ENCODE data around the gene ATP2A2. TPM values are rescaled to one million over a fixed set of nuclear protein-coding genes. Genes with fewer than 3 reads are reported as not detected.
"Not testable (repeated sequence)": the region's sequence is repeated elsewhere in the genome, so short reads cannot be mapped to it uniquely, and the experiment has no call there.

The ATP2A2 gene
- total and polyA plus RNA-seq, 12 donors = 316 to 4,750 (median 1,535) TPM

GRCh38 chr12:110252716-110253115 lies 28.3 kb upstream of the ATP2A2 start:
- Histone ChIP-seq H3K4me1 (peaks cover 26 to 67% (median 59%) of the 10 kb centered on the region in 9 donors), H3K27ac (peak overlapping the region; percentile 81 to 94 (median 87))

GRCh38 chr12:110253176-110253575 lies 27.9 kb upstream of the ATP2A2 start:
- peak overlapping the region in 5 of 10 donors; percentile 4 to 15 (median 12) for H3K4me3 ChIP-seq
- H3K27me3 ChIP-seq = no peaks in the 10 kb centered on the region
- no peaks in the 10 kb centered on the region for H3K9me3 ChIP-seq
- intact Hi-C loops (cut with DNase I) = loop anchor here in 2 of 10 donors (2.0 kb wide), 1 partner anchor 28 kb away; the partner anchor contains the start of gene ATP2A2 (in 2 of the 2)
- H3K36me3 ChIP-seq = no peaks in the 10 kb centered on the region
- no peak for TF ChIP-seq CTCF (IDR thresholded peaks at IDR 0.05)
- H3K27ac ChIP-seq = peak overlapping the region; percentile 81 to 94 (median 87)
- ATAC-seq (peak; percentile 67 to 87 (median 82)), DNase-seq (peak; percentile 73 to 80)
- H3K4me1 ChIP-seq = peaks cover 22 to 65% (median 55%) of the 10 kb centered on the region in 9 donors
- WGBS, 2 donors = 14 to 17% methylated on average over 9 of the region's 9 CpGs

More at GRCh38 chr12:110252716-110253115, 28.3 kb upstream of the ATP2A2 start:
- 23 to 44% methylated on average over 9 of the region's 9 CpGs for WGBS, 2 donors
- TF ChIP-seq CTCF (IDR thresholded peaks at IDR 0.05) = no peak
- Histone ChIP-seq H3K4me3 (peak overlapping the region in 4 of 10 donors; percentile 9 to 15 (median 12)), H3K36me3 (no peaks in the 10 kb centered on the region), H3K9me3 (no peaks in the 10 kb centered on the region), H3K27me3 (no peaks in the 10 kb centered on the region)
- ATAC-seq (peak; percentile 69 to 84 (median 80)), DNase-seq (peak; percentile 65 to 75)
- intact Hi-C loops (cut with DNase I) = loop anchor here in 2 of 10 donors (2.0 kb wide), 1 partner anchor 28 kb away; the partner anchor contains the start of gene ATP2A2 (in 2 of the 2)

- no peak overlapping the region for H3K4me3 ChIP-seq
- DNase-seq (no peak), ATAC-seq (no peak)
- H3K36me3 ChIP-seq = no peaks in the 10 kb centered on the region
- H3K27ac ChIP-seq = peak overlapping the region in 1 of 10 donors; percentile 15
- peaks cover 15 to 46% (median 36%) of the 10 kb centered on the region in 9 donors for H3K4me1 ChIP-seq
- no peaks in the 10 kb centered on the region for H3K9me3 ChIP-seq
- TF ChIP-seq CTCF (IDR thresholded peaks at IDR 0.05) = no peak
- H3K27me3 ChIP-seq = no peaks in the 10 kb centered on the region
- 97% methylated on average over 6 of the region's 6 CpGs for WGBS, 2 donors
- intact Hi-C loops (cut with DNase I) = no loop called here
Observed at GRCh38 chr12:110254971-110255540, 26.0 kb upstream of the ATP2A2 start.

GRCh38 chr12:110255890-110256456 lies 25.1 kb upstream of the ATP2A2 start:
- intact Hi-C loops (cut with DNase I); H3K36me3 ChIP-seq; H3K9me3 ChIP-seq; H3K27me3 ChIP-seq; H3K4me3 ChIP-seq; DNase-seq; ATAC-seq: not testable (repeated sequence)
- peaks cover 10 to 41% (median 27%) of the 10 kb centered on the region in 9 donors for H3K4me1 ChIP-seq
- H3K27ac ChIP-seq = peak overlapping the region in 7 of 10 donors; percentile 52 to 81 (median 64)
- WGBS, 2 donors = 93 to 96% methylated on average over 11 of the region's 11 CpGs

All from heart right ventricle (tissue), 16 donors.